ENCODE measurements around the gene RBBP8NL. TPM values are rescaled to one million over a fixed set of nuclear protein-coding genes. Genes with fewer than 3 reads are reported as not detected.

The RBBP8NL gene
- total RNA-seq, 1 experiment from 2014 or later = 39.2 TPM

DNA sequence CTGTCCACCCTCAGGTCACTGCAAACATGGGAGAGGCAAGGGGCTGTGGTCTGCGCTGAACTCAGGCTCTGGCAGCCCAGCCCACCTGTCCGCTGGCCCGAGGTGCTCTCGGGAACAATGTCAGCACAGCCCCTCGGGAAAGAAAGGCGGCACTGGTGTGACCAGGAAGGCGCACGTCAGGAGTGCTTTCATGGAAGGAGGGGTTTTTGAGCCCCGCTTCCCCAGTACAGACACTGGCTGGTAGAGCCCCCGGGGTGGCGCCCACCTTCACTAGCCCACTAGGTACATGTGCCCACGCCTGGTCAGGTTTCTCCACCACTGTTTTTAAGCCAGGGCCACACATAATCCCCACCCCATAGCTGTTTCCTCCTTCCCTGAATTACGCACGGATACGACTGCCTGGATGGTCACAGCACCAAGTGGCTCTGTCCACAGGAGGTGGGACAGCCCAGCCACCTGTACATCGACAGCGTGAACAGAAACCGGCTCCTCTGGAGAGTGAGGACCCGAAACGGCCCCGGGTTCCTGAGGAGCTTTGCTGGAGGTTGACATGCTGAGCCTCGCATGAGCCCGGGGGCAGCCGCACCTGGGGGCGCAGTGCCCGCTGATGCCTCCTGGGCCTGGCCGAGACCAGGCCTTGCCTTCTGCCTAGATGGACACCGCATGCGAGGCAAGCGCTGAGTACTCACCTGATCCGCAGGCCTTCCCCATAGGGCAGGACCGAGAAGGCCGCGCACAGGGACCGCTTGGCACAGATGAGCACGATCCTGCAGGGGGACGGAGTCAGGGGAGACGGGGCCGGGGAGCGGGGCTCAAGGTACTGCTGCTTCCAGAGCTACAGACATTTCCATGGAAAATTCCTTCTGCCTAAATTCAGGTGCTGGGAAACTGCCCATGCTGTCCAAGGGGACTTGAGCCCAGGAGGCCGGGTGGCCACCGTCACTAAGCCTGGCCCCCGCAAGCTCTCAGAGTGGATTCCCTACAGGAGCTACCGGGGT lies 32.8 kb downstream of the RBBP8NL start:
- intact Hi-C loops (cut with micrococcal nuclease; ENCODE audit: unreplicated experiment) = no loop called here
- TF ChIP-seq, protein P1, sequence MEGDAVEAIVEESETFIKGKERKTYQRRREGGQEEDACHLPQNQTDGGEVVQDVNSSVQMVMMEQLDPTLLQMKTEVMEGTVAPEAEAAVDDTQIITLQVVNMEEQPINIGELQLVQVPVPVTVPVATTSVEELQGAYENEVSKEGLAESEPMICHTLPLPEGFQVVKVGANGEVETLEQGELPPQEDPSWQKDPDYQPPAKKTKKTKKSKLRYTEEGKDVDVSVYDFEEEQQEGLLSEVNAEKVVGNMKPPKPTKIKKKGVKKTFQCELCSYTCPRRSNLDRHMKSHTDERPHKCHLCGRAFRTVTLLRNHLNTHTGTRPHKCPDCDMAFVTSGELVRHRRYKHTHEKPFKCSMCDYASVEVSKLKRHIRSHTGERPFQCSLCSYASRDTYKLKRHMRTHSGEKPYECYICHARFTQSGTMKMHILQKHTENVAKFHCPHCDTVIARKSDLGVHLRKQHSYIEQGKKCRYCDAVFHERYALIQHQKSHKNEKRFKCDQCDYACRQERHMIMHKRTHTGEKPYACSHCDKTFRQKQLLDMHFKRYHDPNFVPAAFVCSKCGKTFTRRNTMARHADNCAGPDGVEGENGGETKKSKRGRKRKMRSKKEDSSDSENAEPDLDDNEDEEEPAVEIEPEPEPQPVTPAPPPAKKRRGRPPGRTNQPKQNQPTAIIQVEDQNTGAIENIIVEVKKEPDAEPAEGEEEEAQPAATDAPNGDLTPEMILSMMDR (IDR thresholded peaks at IDR 0.05; ENCODE audit: insufficient read depth in 1 of 2, low read depth in 1 of 2, low read length in 1 of 2, severe bottlenecking in 1 of 2, unreplicated experiment in 1 of 2) = no peak
- BruUV-seq (replicated peaks) = no TSS peak
- H3K9me3 ChIP-seq = no peaks in the 10 kb centered on the region
- H3K27me3 Mint-ChIP-seq (ENCODE audit: insufficient read depth, unreplicated experiment) = no peaks in the 10 kb centered on the region
- peak overlapping the region; percentile 11 for H3K27ac Mint-ChIP-seq (ENCODE audit: unreplicated experiment)
- H3K4me3 ChIP-seq (ENCODE audit: low read depth, low read length) = no peak overlapping the region
- H3K27me3 ChIP-seq (replicated peaks; ENCODE audit: control insufficient read depth, insufficient read depth, low read length) = no peaks in the 10 kb centered on the region
- no peak for DNase-seq
- no peaks in the 10 kb centered on the region for H3K4me1 ChIP-seq
- peaks cover 13% of the 10 kb centered on the region for H3K9me3 Mint-ChIP-seq (ENCODE audit: unreplicated experiment)
- POLR2A ChIA-PET = interaction anchor here (0.6 kb wide), 1 partner anchor 8 kb away, joined by 4 read pairs; the partner anchor contains the start of gene RPS21
- no peak overlapping the region for H3K4me3 Mint-ChIP-seq (ENCODE audit: unreplicated experiment)
- H3K36me3 ChIP-seq (ENCODE audit: control insufficient read depth, insufficient read depth, low read length) = peaks cover 1% of the 10 kb centered on the region; the same call in 1 of the 2 replicates
- CTCF ChIA-PET = interaction anchor here (1.1 to 3.4 kb wide), 3 partner anchors 12 to 222 kb away, joined by 4 to 9 read pairs (median 6); partner anchors contain the start of gene ADRM1
- H3K36me3 Mint-ChIP-seq (ENCODE audit: insufficient read depth, unreplicated experiment) = peaks cover 73% of the 10 kb centered on the region
- peaks cover 7% of the 10 kb centered on the region for H3K4me1 Mint-ChIP-seq (ENCODE audit: low read depth, unreplicated experiment)

DNA sequence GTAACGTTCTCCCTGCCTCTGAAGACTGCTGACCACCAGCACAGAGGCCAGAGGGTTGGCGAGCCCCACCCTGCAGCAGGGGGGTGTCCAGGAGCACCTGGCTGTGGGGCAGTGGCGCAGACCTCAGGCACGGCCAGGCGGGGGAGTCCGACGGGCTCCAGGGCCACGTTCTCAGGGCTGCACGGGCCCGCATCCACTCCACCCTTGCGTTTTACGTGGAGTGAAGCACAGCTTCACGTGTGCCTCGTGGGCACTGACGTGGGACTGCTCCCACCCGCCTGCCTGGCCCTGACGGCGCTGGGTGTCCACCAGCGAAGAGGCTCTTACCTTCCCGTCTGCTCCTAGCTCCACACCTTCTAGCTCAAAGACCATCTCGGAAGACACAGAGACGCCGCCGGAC lies 33.5 kb downstream of the RBBP8NL start:
- CTCF ChIA-PET = interaction anchor here (0.8 to 3.4 kb wide), 4 partner anchors 11 to 223 kb away, joined by 3 to 9 read pairs (median 5); partner anchors contain the start of gene ADRM1
- peaks cover 78% of the 10 kb centered on the region for H3K36me3 Mint-ChIP-seq (ENCODE audit: insufficient read depth, unreplicated experiment)

DNA sequence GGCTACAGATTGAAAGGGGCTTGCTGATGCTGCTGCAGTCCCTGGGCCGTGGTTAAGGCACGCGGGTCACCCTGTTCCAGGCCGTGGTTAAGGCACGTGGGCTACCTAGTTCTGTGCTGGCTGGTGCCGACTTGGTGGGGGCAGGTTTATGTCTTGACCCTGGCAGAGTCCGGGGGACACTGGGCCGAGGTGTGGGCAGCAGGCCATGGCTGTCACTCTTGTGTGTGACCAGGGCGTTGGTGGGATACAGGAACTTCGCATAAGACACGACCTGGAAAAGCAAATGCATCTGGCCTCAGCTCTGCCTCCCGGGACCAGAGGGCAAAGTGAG lies 34.0 kb downstream of the RBBP8NL start:
- Mint-ChIP-seq H3K27ac (ENCODE audit: unreplicated experiment) (peak overlapping the region; percentile 45), H3K36me3 (ENCODE audit: insufficient read depth, unreplicated experiment) (peaks cover 78% of the 10 kb centered on the region), H3K4me1 (ENCODE audit: low read depth, unreplicated experiment) (peaks cover 19% of the 10 kb centered on the region), H3K9me3 (ENCODE audit: unreplicated experiment) (peaks cover 11% of the 10 kb centered on the region), H3K27me3 (ENCODE audit: insufficient read depth, unreplicated experiment) (no peaks in the 10 kb centered on the region), H3K4me3 (ENCODE audit: unreplicated experiment) (no peak overlapping the region)
- ChIA-PET CTCF (interaction anchor here (0.8 to 3.4 kb wide), 2 partner anchors 10 to 224 kb away, joined by 3 to 9 read pairs; no protein-coding TSS in a partner anchor), POLR2A (no interaction called here)
- intact Hi-C loops (cut with micrococcal nuclease; ENCODE audit: unreplicated experiment) = no loop called here
- Histone ChIP-seq H3K4me3 (ENCODE audit: low read depth, low read length) (no peak overlapping the region), H3K27me3 (replicated peaks; ENCODE audit: control insufficient read depth, insufficient read depth, low read length) (no peaks in the 10 kb centered on the region), H3K4me1 (peaks cover 5% of the 10 kb centered on the region), H3K9me3 (no peaks in the 10 kb centered on the region), H3K36me3 (ENCODE audit: control insufficient read depth, insufficient read depth, low read length) (peaks cover 11% of the 10 kb centered on the region)
- no TSS peak for BruUV-seq (replicated peaks)
- no peak for DNase-seq
- TF ChIP-seq, protein P1 (IDR thresholded peaks at IDR 0.05; ENCODE audit: insufficient read depth in 1 of 2, low read depth in 1 of 2, low read length in 1 of 2, severe bottlenecking in 1 of 2, unreplicated experiment in 1 of 2) = no peak

More for the DNA sequence above, 33.5 kb downstream of the RBBP8NL start:
- Mint-ChIP-seq H3K4me1 (ENCODE audit: low read depth, unreplicated experiment) (peaks cover 14% of the 10 kb centered on the region), H3K27ac (ENCODE audit: unreplicated experiment) (no peak overlapping the region), H3K9me3 (ENCODE audit: unreplicated experiment) (peaks cover 13% of the 10 kb centered on the region), H3K4me3 (ENCODE audit: unreplicated experiment) (no peak overlapping the region), H3K27me3 (ENCODE audit: insufficient read depth, unreplicated experiment) (no peaks in the 10 kb centered on the region)
- intact Hi-C loops (cut with micrococcal nuclease; ENCODE audit: unreplicated experiment) = no loop called here
- H3K4me3 ChIP-seq (ENCODE audit: low read depth, low read length) = no peak overlapping the region
- peaks cover 7% of the 10 kb centered on the region for H3K36me3 ChIP-seq (ENCODE audit: control insufficient read depth, insufficient read depth, low read length)
- no peaks in the 10 kb centered on the region for H3K27me3 ChIP-seq (replicated peaks; ENCODE audit: control insufficient read depth, insufficient read depth, low read length)
- TF ChIP-seq, protein P1 (IDR thresholded peaks at IDR 0.05; ENCODE audit: insufficient read depth in 1 of 2, low read depth in 1 of 2, low read length in 1 of 2, severe bottlenecking in 1 of 2, unreplicated experiment in 1 of 2) = no peak
- no TSS peak for BruUV-seq (replicated peaks)
- H3K9me3 ChIP-seq = no peaks in the 10 kb centered on the region
- POLR2A ChIA-PET = no interaction called here
- no peak for DNase-seq
- H3K4me1 ChIP-seq = no peaks in the 10 kb centered on the region
